ENCODE data around the gene SPRY4.

The SPRY4 gene

DNA sequence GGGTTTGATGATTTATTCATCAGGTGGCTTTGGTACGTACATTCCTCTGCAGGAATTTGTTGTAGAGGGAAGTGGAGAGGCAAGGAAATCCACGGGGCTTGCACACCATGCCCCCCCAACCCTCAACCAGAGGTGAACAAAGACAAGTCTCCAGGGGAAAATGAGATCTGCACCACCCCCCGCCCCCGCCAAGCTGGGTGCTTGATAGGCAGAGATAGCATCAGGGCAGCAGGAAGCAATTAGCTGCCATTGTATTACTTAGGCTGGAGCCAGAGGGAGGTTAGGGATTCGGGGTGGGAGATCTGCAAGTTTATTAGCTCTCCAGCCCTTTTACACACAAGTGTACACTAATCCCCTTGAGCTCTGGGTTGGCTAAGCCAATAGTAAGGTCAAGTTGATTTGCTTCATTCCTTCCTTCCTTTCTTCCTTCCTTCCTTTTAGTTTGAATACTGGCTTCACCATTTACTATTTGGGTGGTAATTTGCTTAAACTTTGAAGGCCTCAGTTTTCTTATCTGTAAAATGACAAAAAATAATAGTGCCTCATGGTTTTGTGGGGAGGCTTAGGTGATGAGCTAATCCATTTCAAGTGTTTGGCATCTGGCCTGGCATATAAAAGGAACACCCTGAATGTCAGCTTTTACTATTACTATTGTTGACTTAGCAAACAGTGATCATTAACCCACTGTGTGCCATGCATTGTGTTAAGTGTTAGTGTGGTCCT is 34.1 kb downstream of the SPRY4 start:
- H3K36me3 ChIP-seq: no peaks in the 10 kb centered on the region
- no peak for TF ChIP-seq CTCF (IDR thresholded peaks at IDR 0.05)
- no peak overlapping the region for H3K4me3 ChIP-seq
- no peaks in the 10 kb centered on the region for H3K27me3 ChIP-seq
- peaks cover 0 to 38% (median 16%) of the 10 kb centered on the region in 4 donors for H3K4me1 ChIP-seq
- no peak for DNase-seq
- no peaks in the 10 kb centered on the region for H3K9me3 ChIP-seq
- intact Hi-C loops (cut with DNase I; ENCODE audit: low total_unique reads): no loop called here
- H3K27ac ChIP-seq: no peak overlapping the region

- H3K4me3 ChIP-seq: no peak overlapping the region
- peaks cover 0 to 30% (median 9%) of the 10 kb centered on the region in 4 donors for H3K4me1 ChIP-seq
- no peak for DNase-seq
- H3K9me3 ChIP-seq: no peaks in the 10 kb centered on the region
- no peak for TF ChIP-seq CTCF (IDR thresholded peaks at IDR 0.05)
- H3K27me3 ChIP-seq: no peaks in the 10 kb centered on the region
- H3K36me3 ChIP-seq: no peaks in the 10 kb centered on the region
- H3K27ac ChIP-seq: no peak overlapping the region
- intact Hi-C loops (cut with DNase I; ENCODE audit: low total_unique reads): no loop called here
These were observed 34.9 kb downstream of the SPRY4 start for GRCh38 chr5:142289708-142290576.

- peaks cover 0 to 29% (median 9%) of the 10 kb centered on the region in 4 donors for H3K4me1 ChIP-seq
- H3K36me3 ChIP-seq: no peaks in the 10 kb centered on the region
- H3K27ac ChIP-seq: peak overlapping the region; percentile 29 to 69
- TF ChIP-seq CTCF (IDR thresholded peaks at IDR 0.05): no peak
- no peaks in the 10 kb centered on the region for H3K27me3 ChIP-seq
- DNase-seq: no peak
- H3K9me3 ChIP-seq: no peaks in the 10 kb centered on the region
- intact Hi-C loops (cut with DNase I; ENCODE audit: low total_unique reads): no loop called here
- H3K4me3 ChIP-seq: no peak overlapping the region
These were observed 36.9 kb downstream of the SPRY4 start for GRCh38 chr5:142287973-142288313.

DNA sequence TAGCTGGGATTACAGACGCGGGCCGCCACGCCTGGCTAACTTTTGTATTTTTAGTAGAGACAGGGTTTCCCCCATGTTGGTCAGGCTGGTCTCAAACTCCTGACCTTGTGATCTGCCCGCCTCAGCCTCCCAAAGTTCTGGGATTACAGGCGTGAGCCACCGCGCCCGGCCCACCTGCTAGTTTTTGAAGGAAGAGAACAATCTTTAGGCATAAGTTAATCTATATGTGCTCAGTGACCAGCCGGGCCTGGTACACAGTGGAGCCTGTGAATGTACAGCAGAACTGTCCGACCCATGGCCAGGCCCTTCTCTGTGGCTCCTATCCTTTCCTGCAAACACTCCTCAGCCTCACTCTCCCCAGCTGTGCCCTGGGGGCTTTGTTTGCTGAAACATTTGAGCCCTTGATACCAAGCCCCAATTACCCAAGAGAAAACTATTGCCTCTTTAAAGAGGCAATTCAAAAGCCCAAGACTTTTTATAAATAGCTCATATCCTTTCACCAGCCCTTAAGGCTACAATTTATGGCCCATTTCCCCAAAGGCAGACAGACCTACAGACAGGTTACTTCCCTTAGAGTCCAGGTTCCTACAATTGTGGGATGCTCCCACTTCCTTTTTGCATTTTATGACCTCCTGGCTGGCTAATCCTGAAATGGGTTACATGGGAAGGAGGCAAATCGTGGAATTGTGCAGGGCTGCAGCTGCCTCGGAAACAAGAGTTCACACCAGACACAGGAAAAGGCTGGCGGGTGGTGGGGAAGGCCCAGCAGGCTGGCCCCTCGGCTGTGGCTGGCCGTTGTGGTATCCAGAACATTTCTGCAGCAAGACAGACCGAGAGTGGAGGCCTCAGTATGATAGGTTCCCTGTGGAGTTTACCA is 37.5 kb downstream of the SPRY4 start:
- Histone ChIP-seq H3K9me3 (no peaks in the 10 kb centered on the region), H3K27me3 (no peaks in the 10 kb centered on the region), H3K4me1 (peaks cover 0 to 29% (median 9%) of the 10 kb centered on the region in 4 donors), H3K36me3 (no peaks in the 10 kb centered on the region), H3K27ac (peak overlapping the region; percentile 29 to 69), H3K4me3 (no peak overlapping the region)
- intact Hi-C loops (cut with DNase I; ENCODE audit: low total_unique reads): no loop called here
- no peak for TF ChIP-seq CTCF (IDR thresholded peaks at IDR 0.05)
- DNase-seq: no peak

DNA sequence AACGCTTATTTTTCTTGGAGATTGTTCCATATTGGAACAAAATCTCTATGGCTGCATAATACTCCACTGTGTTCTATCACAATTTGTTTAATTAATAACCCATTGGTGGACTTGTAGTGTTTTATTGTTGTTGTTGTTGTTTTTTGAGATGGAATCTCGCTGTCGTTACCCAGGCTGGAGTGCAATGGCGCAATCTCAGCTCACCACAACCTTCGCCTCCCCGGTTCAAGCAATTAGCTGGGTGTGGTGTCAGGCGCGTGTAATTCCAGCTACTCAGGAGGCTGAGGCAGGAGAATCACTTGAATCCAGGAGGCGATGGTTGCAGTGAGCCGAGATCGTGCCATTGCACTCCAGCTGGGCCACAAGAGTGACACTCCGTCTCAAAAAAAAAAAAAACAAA is 38.7 kb downstream of the SPRY4 start:
- no peak overlapping the region for H3K27ac ChIP-seq
- H3K36me3 ChIP-seq: no peaks in the 10 kb centered on the region
- H3K9me3 ChIP-seq: no peaks in the 10 kb centered on the region
- peaks cover 0 to 27% (median 10%) of the 10 kb centered on the region in 4 donors for H3K4me1 ChIP-seq
- no peak for DNase-seq
- intact Hi-C loops (cut with DNase I; ENCODE audit: low total_unique reads): no loop called here
- no peaks in the 10 kb centered on the region for H3K27me3 ChIP-seq
- TF ChIP-seq CTCF (IDR thresholded peaks at IDR 0.05): no peak
- H3K4me3 ChIP-seq: no peak overlapping the region
